ENCODE results near the gene SRPRA.

DNA sequence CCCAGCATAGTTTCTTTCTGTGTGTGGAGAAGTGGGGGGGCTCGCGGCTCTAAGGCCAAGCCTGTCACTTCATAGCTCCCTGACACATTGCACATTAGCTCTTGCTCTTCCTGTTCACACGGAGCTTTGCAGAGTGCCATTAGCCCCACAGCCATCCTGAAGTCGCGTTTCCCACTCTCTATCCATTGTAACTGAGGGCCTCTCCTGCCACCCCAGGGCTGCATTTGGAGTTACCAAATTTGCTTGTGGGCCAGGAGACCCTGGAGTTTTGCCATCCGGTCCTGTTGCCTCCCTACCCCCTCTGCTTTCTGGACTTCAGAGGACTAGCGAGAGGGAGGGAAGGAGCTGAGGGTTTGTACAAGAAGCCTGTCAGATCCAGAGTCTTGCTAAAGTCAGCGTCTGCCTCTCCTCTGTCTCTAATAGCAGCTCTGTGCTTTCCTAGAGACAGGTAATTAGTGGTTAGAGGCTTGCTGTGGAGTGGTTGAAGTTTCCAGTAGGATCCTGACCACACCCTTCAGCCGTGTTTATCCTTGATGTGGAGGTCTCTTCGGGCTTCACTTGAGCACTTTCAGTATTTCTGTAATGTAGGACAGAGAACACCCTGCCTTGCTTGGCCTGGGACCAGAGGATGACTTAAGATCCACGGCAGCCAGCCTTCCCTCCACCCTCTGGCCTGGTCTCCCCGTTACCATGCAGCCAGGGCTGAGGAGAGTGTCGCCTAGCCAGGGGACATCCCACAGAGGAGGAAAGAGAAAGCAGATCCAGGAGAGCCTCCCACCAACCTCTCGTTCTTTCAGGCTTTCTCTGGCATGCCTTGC, 49.3 kb upstream of the SRPRA start:
- TF ChIP-seq, protein P1, sequence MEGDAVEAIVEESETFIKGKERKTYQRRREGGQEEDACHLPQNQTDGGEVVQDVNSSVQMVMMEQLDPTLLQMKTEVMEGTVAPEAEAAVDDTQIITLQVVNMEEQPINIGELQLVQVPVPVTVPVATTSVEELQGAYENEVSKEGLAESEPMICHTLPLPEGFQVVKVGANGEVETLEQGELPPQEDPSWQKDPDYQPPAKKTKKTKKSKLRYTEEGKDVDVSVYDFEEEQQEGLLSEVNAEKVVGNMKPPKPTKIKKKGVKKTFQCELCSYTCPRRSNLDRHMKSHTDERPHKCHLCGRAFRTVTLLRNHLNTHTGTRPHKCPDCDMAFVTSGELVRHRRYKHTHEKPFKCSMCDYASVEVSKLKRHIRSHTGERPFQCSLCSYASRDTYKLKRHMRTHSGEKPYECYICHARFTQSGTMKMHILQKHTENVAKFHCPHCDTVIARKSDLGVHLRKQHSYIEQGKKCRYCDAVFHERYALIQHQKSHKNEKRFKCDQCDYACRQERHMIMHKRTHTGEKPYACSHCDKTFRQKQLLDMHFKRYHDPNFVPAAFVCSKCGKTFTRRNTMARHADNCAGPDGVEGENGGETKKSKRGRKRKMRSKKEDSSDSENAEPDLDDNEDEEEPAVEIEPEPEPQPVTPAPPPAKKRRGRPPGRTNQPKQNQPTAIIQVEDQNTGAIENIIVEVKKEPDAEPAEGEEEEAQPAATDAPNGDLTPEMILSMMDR (IDR thresholded peaks at IDR 0.05), result no peak
- no peak for TF ChIP-seq POLR2A (IDR thresholded peaks at IDR 0.05)

Data from thyroid gland (tissue), 4 donors.